Measurements from ENCODE around the gene MAD1L1.
A peak's percentile ranks its signal among the peaks of the same experiment; 100 is the strongest.

MAD1L1 gene

GRCh38 chr7:2276107-2276506 is 43.4 kb upstream of the MAD1L1 start:
- in situ Hi-C loops (cut with HindIII; ENCODE audit: low sequenced_read_pairs): no loop called here
- H3K4me3 ChIP-seq (ENCODE audit: low read depth, low read length): no peak overlapping the region
- no peak for TF ChIP-seq CTCF (IDR thresholded peaks at IDR 0.05; ENCODE audit: low read depth, low read length)
- DNase-seq (ENCODE audit: low read depth, low spot score): no peak

GRCh38 chr7:2275101-2275500 is 42.4 kb upstream of the MAD1L1 start:
- in situ Hi-C loops (cut with HindIII; ENCODE audit: low sequenced_read_pairs): no loop called here
- no peak for DNase-seq (ENCODE audit: low read depth, low spot score)
- no peak overlapping the region for H3K4me3 ChIP-seq (ENCODE audit: low read depth, low read length)
- no peak for TF ChIP-seq CTCF (IDR thresholded peaks at IDR 0.05; ENCODE audit: low read depth, low read length)

- no peak for DNase-seq (ENCODE audit: low read depth, low spot score)
- in situ Hi-C loops (cut with HindIII; ENCODE audit: low sequenced_read_pairs): no loop called here
- TF ChIP-seq CTCF (IDR thresholded peaks at IDR 0.05; ENCODE audit: low read depth, low read length): no peak
- H3K4me3 ChIP-seq (ENCODE audit: low read depth, low read length): no peak overlapping the region
Measured at GRCh38 chr7:2274666-2275065, 41.9 kb upstream of the MAD1L1 start.

- no peak for TF ChIP-seq CTCF (IDR thresholded peaks at IDR 0.05; ENCODE audit: low read depth, low read length)
- H3K4me3 ChIP-seq (ENCODE audit: low read depth, low read length): no peak overlapping the region
- DNase-seq (ENCODE audit: low read depth, low spot score): no peak
- in situ Hi-C loops (cut with HindIII; ENCODE audit: low sequenced_read_pairs): no loop called here
Measured at GRCh38 chr7:2273866-2274265, 41.1 kb upstream of the MAD1L1 start.

GRCh38 chr7:2272031-2272430 is 39.3 kb upstream of the MAD1L1 start:
- no peak for TF ChIP-seq CTCF (IDR thresholded peaks at IDR 0.05; ENCODE audit: low read depth, low read length)
- peak; percentile 10 for DNase-seq (ENCODE audit: low read depth, low spot score)
- in situ Hi-C loops (cut with HindIII; ENCODE audit: low sequenced_read_pairs): no loop called here
- H3K4me3 ChIP-seq (ENCODE audit: low read depth, low read length): no peak overlapping the region

- DNase-seq (ENCODE audit: low read depth, low spot score): no peak
- no peak for TF ChIP-seq CTCF (IDR thresholded peaks at IDR 0.05; ENCODE audit: low read depth, low read length)
- H3K4me3 ChIP-seq (ENCODE audit: low read depth, low read length): no peak overlapping the region
- in situ Hi-C loops (cut with HindIII; ENCODE audit: low sequenced_read_pairs): no loop called here
Measured at GRCh38 chr7:2271273-2272026, 38.7 kb upstream of the MAD1L1 start.
